ENCODE measurements around the gene CFAP97D2.
"Not testable (repeated sequence)": the region's sequence is repeated elsewhere in the genome, so short reads cannot be mapped to it uniquely, and the experiment has no call there.

Gene CFAP97D2

DNA sequence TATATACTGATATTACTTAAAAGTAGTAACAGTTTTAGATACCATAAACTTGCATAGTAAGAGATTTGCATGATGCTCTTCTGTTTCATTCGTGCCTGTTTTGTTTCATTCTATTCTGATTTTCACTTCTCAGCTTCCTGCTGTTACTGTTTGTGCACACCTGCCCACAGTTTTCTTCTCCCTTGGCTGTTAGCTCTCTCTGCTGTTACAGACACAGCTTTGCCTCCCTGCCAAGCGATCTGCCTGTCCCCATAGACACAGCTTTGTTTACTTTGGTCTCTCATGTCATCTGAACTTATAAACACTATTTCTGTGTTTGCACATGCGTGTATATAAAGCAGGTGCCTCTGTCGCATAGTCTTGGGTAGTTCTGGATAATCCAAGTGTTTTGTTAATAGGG is 80.9 kb downstream of the CFAP97D2 start:
- TF ChIP-seq, protein P1, sequence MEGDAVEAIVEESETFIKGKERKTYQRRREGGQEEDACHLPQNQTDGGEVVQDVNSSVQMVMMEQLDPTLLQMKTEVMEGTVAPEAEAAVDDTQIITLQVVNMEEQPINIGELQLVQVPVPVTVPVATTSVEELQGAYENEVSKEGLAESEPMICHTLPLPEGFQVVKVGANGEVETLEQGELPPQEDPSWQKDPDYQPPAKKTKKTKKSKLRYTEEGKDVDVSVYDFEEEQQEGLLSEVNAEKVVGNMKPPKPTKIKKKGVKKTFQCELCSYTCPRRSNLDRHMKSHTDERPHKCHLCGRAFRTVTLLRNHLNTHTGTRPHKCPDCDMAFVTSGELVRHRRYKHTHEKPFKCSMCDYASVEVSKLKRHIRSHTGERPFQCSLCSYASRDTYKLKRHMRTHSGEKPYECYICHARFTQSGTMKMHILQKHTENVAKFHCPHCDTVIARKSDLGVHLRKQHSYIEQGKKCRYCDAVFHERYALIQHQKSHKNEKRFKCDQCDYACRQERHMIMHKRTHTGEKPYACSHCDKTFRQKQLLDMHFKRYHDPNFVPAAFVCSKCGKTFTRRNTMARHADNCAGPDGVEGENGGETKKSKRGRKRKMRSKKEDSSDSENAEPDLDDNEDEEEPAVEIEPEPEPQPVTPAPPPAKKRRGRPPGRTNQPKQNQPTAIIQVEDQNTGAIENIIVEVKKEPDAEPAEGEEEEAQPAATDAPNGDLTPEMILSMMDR (IDR thresholded peaks at IDR 0.05; ENCODE audit: low read depth, low read length): no peak
- no peak overlapping the region for H3K4me3 ChIP-seq (ENCODE audit: low read depth, low read length)

DNA sequence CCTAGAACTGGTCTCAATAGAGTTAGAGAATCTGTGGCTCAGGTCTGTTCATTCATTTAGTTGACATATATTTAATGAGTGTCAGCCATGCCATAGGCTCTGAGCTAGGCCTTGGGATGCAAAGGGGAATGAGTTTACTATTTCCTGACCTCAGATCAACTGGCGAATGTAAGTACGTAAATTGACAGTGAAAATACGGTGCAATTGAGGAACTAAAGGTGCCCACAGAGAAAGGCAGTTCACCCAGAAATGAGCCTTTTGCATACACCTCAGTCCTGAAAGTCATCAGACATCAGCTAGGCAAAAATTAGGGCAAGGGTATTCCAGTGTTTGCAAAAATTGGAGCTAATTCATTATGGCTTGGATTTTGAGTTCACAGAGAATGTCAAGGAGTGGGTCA is 81.8 kb downstream of the CFAP97D2 start:
- TF ChIP-seq, protein P1 (IDR thresholded peaks at IDR 0.05; ENCODE audit: low read depth, low read length): no peak

DNA sequence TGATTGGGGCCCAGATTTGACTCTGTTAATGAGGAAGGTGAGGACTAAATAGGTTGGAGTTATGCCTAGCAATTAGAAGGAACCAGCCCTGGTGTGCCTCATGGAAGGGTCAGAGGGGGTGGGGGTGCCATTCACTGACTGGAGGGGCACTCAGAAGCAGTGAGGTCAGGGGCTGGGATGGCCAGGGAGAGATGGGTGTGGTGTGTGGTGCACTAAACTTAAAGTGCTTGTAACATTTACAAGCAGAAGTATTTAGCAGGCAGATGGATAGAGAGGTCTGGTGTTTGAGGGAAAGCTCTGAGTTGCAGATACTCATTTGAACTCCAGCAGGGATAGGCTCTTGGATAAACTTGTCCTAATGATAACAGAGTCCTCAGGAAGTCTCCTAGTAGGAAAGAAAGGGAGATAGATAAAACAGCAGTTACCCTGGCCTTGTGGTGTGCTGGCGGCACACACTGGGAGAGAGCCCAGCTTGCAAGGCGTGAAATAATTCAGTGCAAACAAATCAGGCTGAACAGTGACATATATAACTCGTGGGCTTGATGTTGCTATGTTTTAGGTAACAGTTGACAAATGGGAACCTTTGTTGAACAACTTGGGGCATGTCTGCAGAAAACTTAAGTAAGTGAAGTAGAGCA is 82.4 kb downstream of the CFAP97D2 start:
- no peak overlapping the region for H3K4me3 ChIP-seq (ENCODE audit: low read depth, low read length)
- TF ChIP-seq, protein P1 (IDR thresholded peaks at IDR 0.05; ENCODE audit: low read depth, low read length): no peak

More for the DNA sequence above, 81.8 kb downstream of the CFAP97D2 start:
- H3K4me3 ChIP-seq (ENCODE audit: low read depth, low read length): no peak overlapping the region

DNA sequence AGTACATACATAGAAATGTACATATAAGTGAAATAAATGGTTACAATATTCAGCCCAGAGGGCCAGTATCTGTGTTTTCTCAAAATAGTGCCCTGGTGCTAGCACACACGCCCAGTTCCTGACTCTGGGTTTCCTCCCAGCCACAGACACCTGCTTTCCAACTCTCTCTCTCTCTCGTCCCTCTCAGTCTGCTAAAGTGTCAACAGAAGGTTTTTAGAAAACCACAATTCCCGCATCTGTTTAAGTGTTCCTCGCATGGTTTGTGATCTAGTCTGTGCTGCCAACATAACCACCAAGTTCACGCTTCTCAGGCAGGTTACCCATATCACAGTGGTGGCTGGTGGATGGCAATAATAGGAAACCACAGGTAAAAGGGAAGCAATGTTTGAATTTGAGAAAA is 84.5 kb downstream of the CFAP97D2 start:
- H3K4me3 ChIP-seq (ENCODE audit: low read depth, low read length): no peak overlapping the region
- TF ChIP-seq, protein P1 (IDR thresholded peaks at IDR 0.05; ENCODE audit: low read depth, low read length): no peak

DNA sequence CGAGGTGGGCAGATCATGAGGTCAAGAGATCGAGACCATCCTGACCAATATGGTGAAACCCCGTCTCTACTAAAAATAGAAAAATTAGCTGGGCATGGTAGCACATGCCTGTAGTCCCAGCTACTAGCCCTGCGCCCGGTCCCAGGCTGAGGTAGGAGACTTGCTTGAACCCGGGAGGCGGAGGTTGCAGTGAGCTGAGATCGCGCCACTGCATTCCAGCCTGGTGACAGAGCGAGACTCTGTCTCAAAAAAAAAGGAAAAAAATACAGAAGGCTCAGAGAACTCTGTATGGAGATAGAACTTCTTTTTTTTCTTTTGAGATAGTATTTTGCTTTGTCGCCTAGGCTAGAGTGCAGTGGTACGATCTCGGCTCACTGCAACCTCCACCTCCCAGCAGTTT is 85.3 kb downstream of the CFAP97D2 start:
- H3K4me3 ChIP-seq (ENCODE audit: low read depth, low read length): not testable (repeated sequence)

DNA sequence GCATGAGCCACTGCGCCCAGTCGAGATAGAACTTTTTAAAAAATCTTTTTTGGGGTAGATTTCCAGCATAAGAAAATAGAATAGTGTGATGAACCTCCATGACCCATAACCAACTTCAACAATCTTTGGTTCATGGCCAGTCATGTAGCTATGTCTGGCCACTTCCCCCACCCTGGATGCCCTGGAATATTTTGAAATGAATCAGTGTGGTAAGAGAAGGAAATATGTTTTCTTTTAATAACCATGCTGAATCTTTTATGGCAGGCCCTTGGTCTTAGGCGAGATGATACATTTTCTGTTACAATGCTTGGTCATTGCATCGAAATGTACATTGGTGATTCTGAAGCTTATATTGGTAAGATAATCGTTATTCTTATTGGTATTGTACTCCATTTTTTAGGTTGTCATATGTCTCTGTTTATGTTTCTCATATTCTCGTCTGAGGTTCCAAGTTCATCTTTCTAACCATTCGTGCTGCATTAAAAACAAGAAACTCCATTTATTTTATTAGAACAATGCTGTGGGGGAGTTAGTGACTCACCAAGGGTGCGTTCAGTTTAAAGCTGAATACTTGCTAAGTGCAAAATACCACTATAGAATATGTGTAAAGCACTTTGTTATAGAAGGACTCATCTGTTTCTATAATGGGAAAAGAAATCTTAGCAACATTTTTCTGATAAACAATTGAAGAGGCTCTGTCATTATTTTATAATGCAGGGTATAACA is 86.0 kb downstream of the CFAP97D2 start:
- TF ChIP-seq, protein P1 (IDR thresholded peaks at IDR 0.05; ENCODE audit: low read depth, low read length): no peak
- no peak overlapping the region for H3K4me3 ChIP-seq (ENCODE audit: low read depth, low read length)

DNA sequence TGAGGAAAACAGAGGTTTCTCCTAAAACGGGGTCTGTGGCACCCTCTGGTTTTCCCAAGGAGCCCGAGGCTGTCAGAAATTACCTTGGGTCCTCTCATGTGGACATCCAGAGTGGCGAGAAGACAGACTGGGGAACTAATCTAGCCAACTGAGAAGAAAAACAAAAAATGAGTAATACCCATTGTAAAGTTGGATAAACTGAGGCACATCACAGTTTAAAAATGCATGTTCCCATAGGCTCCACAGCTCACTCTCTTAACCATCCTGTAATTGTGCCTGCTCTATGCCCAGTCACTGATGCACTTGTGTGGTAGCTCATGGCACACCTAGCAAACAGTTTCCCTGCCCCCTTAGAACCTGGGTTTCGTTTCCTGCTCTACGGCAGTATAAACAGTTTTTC is 87.2 kb downstream of the CFAP97D2 start:
- TF ChIP-seq, protein P1 (IDR thresholded peaks at IDR 0.05; ENCODE audit: low read depth, low read length): no peak
- H3K4me3 ChIP-seq (ENCODE audit: low read depth, low read length): no peak overlapping the region

Measured in WI38 (cell line).